OCI-LY1 (cell line): ENCODE measurements around the gene PRPF19.

Experiments used
- H2AFZ ChIP-seq: fragments of 200-600 bp; sonication (generic), shearing (Covaris generic); 2 replicates; pipeline ENCODE4 v1.6.0; 2014; ENCODE audit warnings: antibody characterized with exemption, mild to moderate bottlenecking, low read length
- H3F3A ChIP-seq: fragments of 200-600 bp; sonication (generic), shearing (Covaris generic); 2 replicates; pipeline ENCODE4 v1.6.0; 2014; ENCODE audit warnings: mild to moderate bottlenecking, antibody characterized with exemption, low read length, moderate library complexity; ENCODE audit not compliant: insufficient read depth
- H3K27ac ChIP-seq: fragments of 200-600 bp; sonication (generic); 2 replicates; pipeline ENCODE4 v1.5.1; 2014; ENCODE audit warnings: low read length, mixed run types, mild to moderate bottlenecking, low read depth; ENCODE audit not compliant: poor library complexity, severe bottlenecking
- H3K27me3 ChIP-seq: fragments of 200-600 bp; sonication (generic); 2 replicates; pipeline ENCODE4 v1.6.0; 2014; ENCODE audit warnings: antibody characterized with exemption, mild to moderate bottlenecking, low read length, moderate library complexity; ENCODE audit not compliant: insufficient read depth
- H3K36me3 ChIP-seq: fragments of 200-600 bp; sonication (generic); 2 replicates; pipeline ENCODE4 v1.6.1; 2014; ENCODE audit warnings: mild to moderate bottlenecking, antibody characterized with exemption, low read length, moderate library complexity, mixed read lengths; ENCODE audit not compliant: insufficient read depth
- H3K4me1 ChIP-seq: fragments of 200-600 bp; sonication (generic); 2 replicates; pipeline ENCODE4 v1.5.1; 2014; ENCODE audit warnings: mild to moderate bottlenecking, low read length, moderate library complexity; ENCODE audit not compliant: insufficient read depth, severe bottlenecking
- H3K4me2 ChIP-seq: fragments of 200-600 bp; sonication (generic), shearing (Covaris generic); 2 replicates; pipeline ENCODE4 v1.6.1; 2014; ENCODE audit warnings: low read length
- H3K4me3 ChIP-seq: fragments of 200-600 bp; sonication (generic); 2 replicates; pipeline ENCODE4 v1.5.1; 2014; ENCODE audit warnings: low read length, low read depth, mild to moderate bottlenecking, mixed read lengths; ENCODE audit not compliant: poor library complexity, severe bottlenecking
- H3K79me2 ChIP-seq: fragments of 200-600 bp; shearing (Covaris generic); 2 replicates; pipeline ENCODE4 v1.6.1; 2016; ENCODE audit warnings: mixed run types, low read length, mixed read lengths; ENCODE audit not compliant: insufficient read depth
- H3K9ac ChIP-seq: fragments of 200-600 bp; sonication (generic), shearing (Covaris generic); 2 replicates; pipeline ENCODE4 v1.6.1; 2014; ENCODE audit warnings: mild to moderate bottlenecking, low read length, mixed read lengths
- H3K9me2 ChIP-seq: fragments of 200-600 bp; sonication (generic), shearing (Covaris generic); 2 replicates; pipeline ENCODE4 v1.6.1; 2014; ENCODE audit warnings: low read depth, mild to moderate bottlenecking, low read length, mixed read lengths
- H3K9me3 ChIP-seq: fragments of 200-600 bp; shearing (Covaris generic); 2 replicates; pipeline ENCODE4 v1.6.1; 2014; ENCODE audit warnings: low read length, mixed read lengths
- H4K20me1 ChIP-seq: fragments of 200-600 bp; sonication (generic), shearing (Covaris generic); 2 replicates; pipeline ENCODE4 v1.6.0; 2016; ENCODE audit warnings: mild to moderate bottlenecking, low read length; ENCODE audit not compliant: insufficient read depth
- EZH2 ChIP-seq: fragments of 200-600 bp; sonication (generic), shearing (Covaris generic); IDR thresholded peaks from 2 replicates; pipeline ENCODE4 v1.8.0; 2017; ENCODE audit warnings: borderline replicate concordance, mixed run types, mild to moderate bottlenecking, antibody characterized with exemption, low read length, moderate library complexity, mixed read lengths
- TF ChIP-seq, protein P1 (sequence below): fragments of 200-600 bp; sonication (generic), shearing (Covaris generic); IDR thresholded peaks from 2 replicates; pipeline ENCODE4 v1.5.1; 2017; ENCODE audit warnings: mild to moderate bottlenecking, antibody characterized with exemption, low read length, moderate library complexity, mixed read lengths

The PRPF19 gene

DNA sequence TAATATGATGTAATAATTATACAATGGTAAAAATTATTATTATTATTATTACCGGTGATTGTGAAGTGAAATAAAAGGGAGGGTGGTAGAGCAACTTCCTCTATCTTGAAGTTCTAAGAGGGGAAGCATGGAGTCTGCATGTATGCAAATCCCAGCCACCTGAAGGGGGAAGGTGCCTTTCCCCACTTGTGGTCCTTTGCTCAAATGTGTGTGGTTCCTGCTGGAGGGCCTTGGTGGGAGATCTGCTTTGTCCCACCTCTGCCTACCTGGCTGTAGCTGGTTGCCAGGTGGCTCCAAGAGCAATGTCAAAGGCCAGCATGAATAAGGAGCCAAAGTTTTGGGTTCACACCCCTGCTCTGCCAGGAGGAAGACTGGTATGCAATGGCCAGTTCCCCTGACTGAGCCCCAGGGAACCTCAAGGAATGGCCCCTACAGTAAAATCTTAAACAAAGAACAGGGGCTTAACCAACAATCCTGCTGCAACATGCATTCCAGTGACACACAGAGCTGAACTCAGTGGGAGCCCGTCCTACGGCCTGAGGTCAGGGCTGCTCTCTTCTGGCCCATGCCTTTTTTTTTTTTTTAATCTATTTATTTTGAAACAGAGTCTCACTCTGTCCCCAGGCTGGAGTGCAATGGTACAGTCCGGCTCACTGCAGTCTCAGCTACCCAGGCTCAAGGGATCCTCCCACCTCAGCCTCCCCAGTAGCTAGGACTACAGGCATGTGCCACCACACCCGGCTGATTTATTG, 26.4 kb upstream of the PRPF19 start:
- Histone ChIP-seq H3K36me3 (no peaks in the 10 kb centered on the region), H3K27ac (peak overlapping the region; percentile 76), H2AFZ (no peak overlapping the region), H3K4me2 (peak overlapping the region; percentile 57; the same call in 1 of the 2 replicates), H3K9me3 (no peaks in the 10 kb centered on the region), H3K4me3 (no peak overlapping the region), H4K20me1 (no peaks in the 10 kb centered on the region), H3F3A (no peaks in the 10 kb centered on the region), H3K4me1 (peaks cover 36% of the 10 kb centered on the region), H3K27me3 (no peaks in the 10 kb centered on the region), H3K9me2 (no peaks in the 10 kb centered on the region), H3K9ac (peak overlapping the region; percentile 5; the same call in 1 of the 2 replicates), H3K79me2 (no peaks in the 10 kb centered on the region)
- no peak for TF ChIP-seq EZH2
- TF ChIP-seq, protein P1, sequence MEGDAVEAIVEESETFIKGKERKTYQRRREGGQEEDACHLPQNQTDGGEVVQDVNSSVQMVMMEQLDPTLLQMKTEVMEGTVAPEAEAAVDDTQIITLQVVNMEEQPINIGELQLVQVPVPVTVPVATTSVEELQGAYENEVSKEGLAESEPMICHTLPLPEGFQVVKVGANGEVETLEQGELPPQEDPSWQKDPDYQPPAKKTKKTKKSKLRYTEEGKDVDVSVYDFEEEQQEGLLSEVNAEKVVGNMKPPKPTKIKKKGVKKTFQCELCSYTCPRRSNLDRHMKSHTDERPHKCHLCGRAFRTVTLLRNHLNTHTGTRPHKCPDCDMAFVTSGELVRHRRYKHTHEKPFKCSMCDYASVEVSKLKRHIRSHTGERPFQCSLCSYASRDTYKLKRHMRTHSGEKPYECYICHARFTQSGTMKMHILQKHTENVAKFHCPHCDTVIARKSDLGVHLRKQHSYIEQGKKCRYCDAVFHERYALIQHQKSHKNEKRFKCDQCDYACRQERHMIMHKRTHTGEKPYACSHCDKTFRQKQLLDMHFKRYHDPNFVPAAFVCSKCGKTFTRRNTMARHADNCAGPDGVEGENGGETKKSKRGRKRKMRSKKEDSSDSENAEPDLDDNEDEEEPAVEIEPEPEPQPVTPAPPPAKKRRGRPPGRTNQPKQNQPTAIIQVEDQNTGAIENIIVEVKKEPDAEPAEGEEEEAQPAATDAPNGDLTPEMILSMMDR, result no peak

DNA sequence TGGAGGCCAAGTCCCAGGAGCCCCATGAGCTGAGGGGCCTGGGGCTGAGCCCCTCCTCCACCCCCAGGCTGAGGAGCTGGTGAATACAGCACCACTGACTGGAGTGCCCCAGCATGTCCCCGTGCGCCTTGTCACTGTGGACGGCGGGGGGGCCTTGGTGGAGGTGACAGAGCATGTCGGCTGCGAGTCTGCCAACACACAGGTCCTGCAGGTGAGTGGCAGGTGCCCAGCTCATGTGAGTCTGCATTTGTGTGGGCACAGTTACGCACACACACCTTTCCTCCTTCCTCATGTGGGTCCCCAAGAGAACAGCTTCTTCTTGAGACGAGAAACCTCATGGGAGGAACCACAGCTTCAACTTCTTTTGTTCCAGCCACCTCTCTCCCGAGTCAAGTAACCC, 25.5 kb upstream of the PRPF19 start:
- Histone ChIP-seq H2AFZ (no peak overlapping the region), H3K36me3 (no peaks in the 10 kb centered on the region), H3K27ac (peak overlapping the region; percentile 76), H3K27me3 (no peaks in the 10 kb centered on the region), H3K4me1 (peaks cover 36% of the 10 kb centered on the region), H3K4me2 (peak overlapping the region; percentile 57), H4K20me1 (no peaks in the 10 kb centered on the region), H3K9me3 (no peaks in the 10 kb centered on the region), H3K9me2 (no peaks in the 10 kb centered on the region), H3K4me3 (peak overlapping the region; percentile 28), H3K79me2 (no peaks in the 10 kb centered on the region), H3K9ac (peak overlapping the region; percentile 28; the same call in 1 of the 2 replicates), H3F3A (no peaks in the 10 kb centered on the region)
- TF ChIP-seq EZH2, result no peak
- TF ChIP-seq, protein P1, result no peak

DNA sequence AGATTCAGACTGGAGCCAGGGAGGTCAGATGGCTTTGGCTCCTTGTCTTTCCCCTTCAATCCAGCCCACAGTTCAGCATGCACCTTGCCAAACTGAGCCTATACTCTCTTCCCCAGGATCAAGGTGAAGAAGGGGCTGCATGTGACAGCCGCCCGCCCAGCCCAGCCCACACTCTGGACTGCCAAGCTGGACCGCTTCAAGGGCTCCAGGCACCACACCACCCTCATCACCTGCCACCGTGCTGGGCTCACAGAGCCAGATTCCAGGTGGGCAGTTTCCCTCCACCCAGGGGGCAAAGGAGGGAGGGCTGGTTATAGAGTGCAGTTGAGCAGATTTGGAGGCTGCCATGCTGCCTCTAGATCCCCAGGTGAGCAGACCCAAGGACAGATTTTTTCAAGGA, 24.0 kb upstream of the PRPF19 start:
- no peak overlapping the region for H3K4me2 ChIP-seq
- H3K4me3 ChIP-seq, result no peak overlapping the region
- no peaks in the 10 kb centered on the region for H4K20me1 ChIP-seq
- H3F3A ChIP-seq, result no peaks in the 10 kb centered on the region
- no peaks in the 10 kb centered on the region for H3K9me2 ChIP-seq
- no peaks in the 10 kb centered on the region for H3K36me3 ChIP-seq
- peaks cover 36% of the 10 kb centered on the region for H3K4me1 ChIP-seq
- no peak overlapping the region for H2AFZ ChIP-seq
- H3K79me2 ChIP-seq, result no peaks in the 10 kb centered on the region
- H3K27ac ChIP-seq, result no peak overlapping the region
- H3K27me3 ChIP-seq, result no peaks in the 10 kb centered on the region
- TF ChIP-seq, protein P1, result no peak
- TF ChIP-seq EZH2, result no peak
- no peak overlapping the region for H3K9ac ChIP-seq
- no peaks in the 10 kb centered on the region for H3K9me3 ChIP-seq
